H9 (cell line): ENCODE measurements around the gene BDP1. TPM values are rescaled to one million over a fixed set of nuclear protein-coding genes. Genes with fewer than 3 reads are reported as not detected.
A peak's percentile ranks its signal among the peaks of the same experiment; 100 is the strongest.
"Not testable (repeated sequence)": the region's sequence is repeated elsewhere in the genome, so short reads cannot be mapped to it uniquely, and the experiment has no call there.

Experiments
- DNase-seq: peaks from one replicate; pipeline ENCODE4 v3.0.0-alpha.2; 2017
- H2AFZ ChIP-seq: one replicate; pipeline ENCODE4 v1.6.1; 2013; ENCODE audit warnings: mild to moderate bottlenecking, low read length, control low read depth, moderate library complexity
- H2AK5ac ChIP-seq: 2 replicates; pipeline ENCODE4 v1.6.1; 2013; ENCODE audit warnings: low read length, control low read depth, mixed read lengths; ENCODE audit not compliant: insufficient read length
- H2BK120ac ChIP-seq: one replicate; pipeline ENCODE4 v1.6.1; 2013; ENCODE audit warnings: low read depth, mild to moderate bottlenecking, low read length, control low read depth, inconsistent platforms; ENCODE audit not compliant: poor library complexity, severe bottlenecking
- H2BK12ac ChIP-seq: 2 replicates; pipeline ENCODE4 v1.6.1; 2013; ENCODE audit warnings: low read length, control low read depth, mixed read lengths, low read depth; ENCODE audit not compliant: insufficient read length
- H2BK15ac ChIP-seq: 2 replicates; pipeline ENCODE4 v1.6.1; 2013; ENCODE audit warnings: low read depth, low read length, control low read depth
- H2BK20ac ChIP-seq: one replicate; pipeline ENCODE4 v1.6.1; 2013; ENCODE audit warnings: low read depth, mild to moderate bottlenecking, low read length, control low read depth, inconsistent platforms; ENCODE audit not compliant: poor library complexity, severe bottlenecking
- H2BK5ac ChIP-seq: 2 replicates; pipeline ENCODE4 v1.6.1; 2013; ENCODE audit warnings: low read length, control low read depth, mixed read lengths; ENCODE audit not compliant: insufficient read length
- H3K14ac ChIP-seq: 2 replicates; pipeline ENCODE4 v1.6.1; 2013; ENCODE audit warnings: low read length, control low read depth; ENCODE audit not compliant: insufficient read depth
- H3K18ac ChIP-seq: 2 replicates; pipeline ENCODE4 v1.6.1; 2013; ENCODE audit warnings: low read depth, mild to moderate bottlenecking, mixed read lengths, low read length, control low read depth; ENCODE audit not compliant: insufficient read length
- H3K23ac ChIP-seq: 2 replicates; pipeline ENCODE4 v1.6.1; 2013; ENCODE audit warnings: low read length, control low read depth, mixed read lengths, low read depth; ENCODE audit not compliant: insufficient read length
- H3K23me2 ChIP-seq: 2 replicates; pipeline ENCODE4 v1.6.1; 2013; ENCODE audit warnings: low read depth, mild to moderate bottlenecking, mixed read lengths, low read length, control low read depth; ENCODE audit not compliant: insufficient read length, poor library complexity, severe bottlenecking
- H3K27ac ChIP-seq: 2 replicates; pipeline ENCODE4 v1.5.1; 2013; ENCODE audit warnings: low read length, control low read depth, mixed read lengths, low read depth; ENCODE audit not compliant: insufficient read length
- H3K27me3 ChIP-seq: 2 replicates; pipeline ENCODE4 v1.6.1; 2013; ENCODE audit warnings: low read length, control low read depth, inconsistent platforms; ENCODE audit not compliant: insufficient read depth
- H3K4ac ChIP-seq: 2 replicates; pipeline ENCODE4 v1.6.1; 2013; ENCODE audit warnings: low read depth, mild to moderate bottlenecking, control low read depth, inconsistent platforms, low read length, moderate library complexity
- H3K4me1 ChIP-seq: 2 replicates; pipeline ENCODE4 v1.6.1; 2013; ENCODE audit warnings: low read length, control low read depth, inconsistent platforms; ENCODE audit not compliant: insufficient read depth
- H3K4me2 ChIP-seq: 2 replicates; pipeline ENCODE4 v1.6.1; 2013; ENCODE audit warnings: low read length, control low read depth, mixed read lengths; ENCODE audit not compliant: insufficient read length, insufficient read depth
- H3K56ac ChIP-seq: 2 replicates; pipeline ENCODE4 v1.6.1; 2013; ENCODE audit warnings: low read depth, mild to moderate bottlenecking, mixed read lengths, low read length, control low read depth; ENCODE audit not compliant: insufficient read length
- H3K79me1 ChIP-seq: 2 replicates; pipeline ENCODE4 v1.6.1; 2013; ENCODE audit warnings: low read depth, mild to moderate bottlenecking, moderate library complexity, low read length, control low read depth, inconsistent platforms; ENCODE audit not compliant: insufficient read depth, poor library complexity, severe bottlenecking
- H3K79me2 ChIP-seq: 2 replicates; pipeline ENCODE4 v1.6.1; 2013; ENCODE audit warnings: low read length, control low read depth, inconsistent platforms; ENCODE audit not compliant: insufficient read depth
- H3K9ac ChIP-seq: 2 replicates; pipeline ENCODE4 v1.6.1; 2013; ENCODE audit warnings: low read length, control low read depth, mixed read lengths; ENCODE audit not compliant: insufficient read length; ENCODE audit errors: extremely low read depth
- H3K9me3 ChIP-seq: one replicate; pipeline ENCODE4 v1.6.1; 2013; ENCODE audit warnings: low read depth, low read length, inconsistent platforms; ENCODE audit not compliant: control insufficient read depth
- H3T11ph ChIP-seq: one replicate; pipeline ENCODE4 v1.6.1; 2013; ENCODE audit warnings: mild to moderate bottlenecking, low read length, control low read depth, inconsistent platforms
- H4K20me1 ChIP-seq: one replicate; pipeline ENCODE4 v1.6.1; 2013; ENCODE audit not compliant: control insufficient read depth, insufficient read length, insufficient read depth
- H4K5ac ChIP-seq: 2 replicates; pipeline ENCODE4 v1.6.1; 2013; ENCODE audit warnings: low read depth, mild to moderate bottlenecking, mixed read lengths, low read length, control low read depth; ENCODE audit not compliant: insufficient read length
- H4K8ac ChIP-seq: replicated peaks from 2 replicates; pipeline ENCODE4 v1.6.1; 2013; ENCODE audit warnings: low read length, control low read depth, mixed read lengths, low read depth; ENCODE audit not compliant: insufficient read length
- H4K91ac ChIP-seq: 2 replicates; pipeline ENCODE4 v1.6.1; 2013; ENCODE audit warnings: low read depth, mild to moderate bottlenecking, moderate library complexity, mixed read lengths, low read length, control low read depth; ENCODE audit not compliant: insufficient read length
- H3K27ac Mint-ChIP-seq, 3 experiments: 2 replicates in 2 of 3; 3 replicates in 1 of 3; pipeline ENCODE4 v1.8.0; 2020 to 2021; ENCODE audit warnings: mixed read lengths in 3 of 3, mild to moderate bottlenecking in 1 of 3, moderate library complexity in 1 of 3
- H3K27me3 Mint-ChIP-seq: 2 replicates; pipeline ENCODE4 v1.8.0; 2021; ENCODE audit warnings: low read depth, mild to moderate bottlenecking, moderate library complexity, mixed read lengths
- H3K36me3 Mint-ChIP-seq, 3 experiments: 2 replicates in 2 of 3; 3 replicates in 1 of 3; pipeline ENCODE4 v1.8.0; 2020 to 2021; ENCODE audit warnings: low read depth in 3 of 3, mixed read lengths in 3 of 3; ENCODE audit not compliant: insufficient read depth in 1 of 3
- H3K4me1 Mint-ChIP-seq, 2 experiments: 2 replicates each; pipeline ENCODE4 v1.8.0; 2020; ENCODE audit warnings: mixed read lengths in 2 of 2
- H3K4me3 Mint-ChIP-seq, 2 experiments: 2 replicates in 1 of 2; 3 replicates in 1 of 2; pipeline ENCODE4 v1.8.0; 2020 to 2021; ENCODE audit warnings: mild to moderate bottlenecking in 2 of 2, mixed read lengths in 2 of 2, moderate library complexity in 1 of 2
- H3K9me3 Mint-ChIP-seq, 2 experiments: 2 replicates in 1 of 2; 3 replicates in 1 of 2; pipeline ENCODE4 v1.8.0; 2020; ENCODE audit warnings: mild to moderate bottlenecking in 2 of 2, mixed read lengths in 2 of 2, moderate library complexity in 1 of 2
- WGBS: extraction: QIAGEN DNeasy Blood & Tissue Kit; methylation state at CpG from one replicate; pipeline ENCODE4 v1.1.7; 2013; ENCODE audit warnings: missing lambda C conversion rate, low lambda C conversion rate, mixed read lengths; ENCODE audit not compliant: insufficient read length; ENCODE audit errors: extremely low coverage; 5-methylcytosine and 5-hydroxymethylcytosine counted together
- total RNA-seq: library from RNA; stranded (reverse); gene quantifications from 2 replicates; pipeline ENCODE4 v1.2.1, GENCODE V29; 2021
- TF ChIP-seq, protein P1 (sequence below): fragments of 200-600 bp; sonication (generic); conservative IDR thresholded peaks from 3 replicates; pipeline ENCODE4 v1.8.0; 2021; ENCODE audit warnings: antibody characterized with exemption, mild to moderate bottlenecking

BDP1 gene
- total RNA-seq, 1 experiment from 2014 or later: 31.5 TPM

DNA sequence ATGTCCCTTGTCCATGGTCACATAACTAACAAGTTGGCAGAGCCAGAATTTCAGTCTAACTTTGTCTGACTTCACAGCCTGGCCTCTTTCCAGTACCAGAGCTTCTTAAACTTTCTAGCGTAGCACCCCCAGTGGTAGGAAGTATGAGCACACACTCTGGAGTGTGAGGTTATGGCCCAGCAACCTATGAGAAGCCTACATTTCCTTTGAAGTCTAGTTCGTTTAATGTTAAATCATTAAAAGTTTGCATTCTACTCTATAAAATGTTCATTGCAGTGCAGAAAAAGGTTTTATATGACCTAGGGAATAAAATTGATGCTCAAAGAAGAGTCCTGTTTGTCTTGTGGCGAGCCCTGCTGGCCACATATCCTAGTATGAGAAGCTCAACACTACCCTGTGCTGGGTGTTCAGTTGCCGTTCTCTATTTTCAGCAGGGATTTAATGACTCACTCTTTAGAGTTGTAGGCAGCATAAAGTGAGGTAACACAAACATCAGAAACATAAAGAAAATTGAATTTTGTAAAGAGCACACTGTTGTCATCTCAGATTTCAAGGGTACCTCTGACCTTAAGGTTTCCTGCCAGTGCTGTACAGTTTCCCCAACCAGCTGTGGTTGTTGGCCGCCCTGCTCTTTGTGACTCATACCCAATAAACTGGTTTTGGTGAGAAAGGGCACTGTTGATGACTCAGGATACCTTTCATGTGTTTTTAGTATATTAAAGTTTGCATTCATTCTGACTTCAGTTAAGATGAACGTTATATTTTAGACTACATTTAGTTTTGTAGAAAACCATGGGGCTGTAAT lies 146.0 kb downstream of the BDP1 start:
- Histone ChIP-seq H2AFZ (no peak overlapping the region), H2AK5ac (no peak overlapping the region), H3K27me3 (no peaks in the 10 kb centered on the region), H3K56ac (no peak overlapping the region), H3K4me2 (no peak overlapping the region), H4K91ac (no peak overlapping the region), H2BK15ac (no peak overlapping the region), H3K9ac (no peak overlapping the region), H2BK5ac (no peak overlapping the region), H3K9me3 (no peaks in the 10 kb centered on the region), H3K4ac (no peak overlapping the region), H3K18ac (no peak overlapping the region), H3K23me2 (no peaks in the 10 kb centered on the region), H2BK20ac (no peak overlapping the region), H4K5ac (no peak overlapping the region), H3T11ph (no peak overlapping the region), H3K14ac (no peak overlapping the region), H4K8ac (no peak overlapping the region), H3K4me1 (no peaks in the 10 kb centered on the region), H3K79me2 (no peaks in the 10 kb centered on the region), H2BK120ac (no peak overlapping the region), H4K20me1 (no peaks in the 10 kb centered on the region), H2BK12ac (no peak overlapping the region), H3K79me1 (no peaks in the 10 kb centered on the region), H3K27ac (no peak overlapping the region), H3K23ac (no peak overlapping the region)
- peak; percentile 49 for DNase-seq
- Mint-ChIP-seq H3K9me3 (peaks cover 4% of the 10 kb centered on the region in 2 experiments; a peak in 3 of 5 replicates), H3K27ac (no peak overlapping the region), H3K27me3 (no peaks in the 10 kb centered on the region), H3K36me3 (peaks cover 47 to 66% (median 65%) of the 10 kb centered on the region in 3 experiments), H3K4me1 (no peaks in the 10 kb centered on the region), H3K4me3 (no peak overlapping the region)
- no CpG with 5 or more reads among the region's 6 CpGs for WGBS
- TF ChIP-seq, protein P1, sequence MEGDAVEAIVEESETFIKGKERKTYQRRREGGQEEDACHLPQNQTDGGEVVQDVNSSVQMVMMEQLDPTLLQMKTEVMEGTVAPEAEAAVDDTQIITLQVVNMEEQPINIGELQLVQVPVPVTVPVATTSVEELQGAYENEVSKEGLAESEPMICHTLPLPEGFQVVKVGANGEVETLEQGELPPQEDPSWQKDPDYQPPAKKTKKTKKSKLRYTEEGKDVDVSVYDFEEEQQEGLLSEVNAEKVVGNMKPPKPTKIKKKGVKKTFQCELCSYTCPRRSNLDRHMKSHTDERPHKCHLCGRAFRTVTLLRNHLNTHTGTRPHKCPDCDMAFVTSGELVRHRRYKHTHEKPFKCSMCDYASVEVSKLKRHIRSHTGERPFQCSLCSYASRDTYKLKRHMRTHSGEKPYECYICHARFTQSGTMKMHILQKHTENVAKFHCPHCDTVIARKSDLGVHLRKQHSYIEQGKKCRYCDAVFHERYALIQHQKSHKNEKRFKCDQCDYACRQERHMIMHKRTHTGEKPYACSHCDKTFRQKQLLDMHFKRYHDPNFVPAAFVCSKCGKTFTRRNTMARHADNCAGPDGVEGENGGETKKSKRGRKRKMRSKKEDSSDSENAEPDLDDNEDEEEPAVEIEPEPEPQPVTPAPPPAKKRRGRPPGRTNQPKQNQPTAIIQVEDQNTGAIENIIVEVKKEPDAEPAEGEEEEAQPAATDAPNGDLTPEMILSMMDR: peak; percentile 83

DNA sequence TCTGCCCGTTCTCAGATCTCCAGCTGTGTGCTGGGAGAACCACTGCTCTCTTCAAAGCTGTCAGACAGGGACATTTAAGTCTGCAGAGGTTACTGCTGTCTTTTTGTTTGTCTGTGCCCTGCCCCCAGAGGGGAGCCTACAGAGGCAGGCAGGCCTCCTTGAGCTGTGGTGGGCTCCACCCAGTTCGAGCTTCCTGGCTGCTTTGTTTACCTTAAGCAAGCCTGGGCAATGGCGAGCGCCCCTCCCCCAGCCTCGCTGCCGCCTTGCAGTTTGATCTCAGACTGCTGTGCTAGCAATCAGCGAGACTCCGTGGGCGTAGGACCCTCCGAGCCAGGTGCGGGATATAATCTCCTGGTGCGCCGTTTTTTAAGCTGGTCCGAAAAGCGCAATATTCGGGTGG lies 154.5 kb downstream of the BDP1 start:
- H3K14ac ChIP-seq, H2AK5ac ChIP-seq, H3K4me2 ChIP-seq, H2BK120ac ChIP-seq, H2AFZ ChIP-seq, H3K56ac ChIP-seq, H4K8ac ChIP-seq, H3K18ac ChIP-seq, H3K23me2 ChIP-seq, H4K91ac ChIP-seq, H3K9me3 ChIP-seq, H3K9me3 Mint-ChIP-seq, H3K4ac ChIP-seq, H3T11ph ChIP-seq, H3K4me1 ChIP-seq, H2BK12ac ChIP-seq, H3K79me2 ChIP-seq, H2BK5ac ChIP-seq, H3K23ac ChIP-seq, H3K27ac Mint-ChIP-seq, H3K4me3 Mint-ChIP-seq, H3K27me3 ChIP-seq, H3K9ac ChIP-seq, H3K4me1 Mint-ChIP-seq, H2BK20ac ChIP-seq, H2BK15ac ChIP-seq, H3K79me1 ChIP-seq, H3K27me3 Mint-ChIP-seq, H4K20me1 ChIP-seq, H3K27ac ChIP-seq, H4K5ac ChIP-seq: not testable (repeated sequence)
- peak; percentile 58 for DNase-seq
- no CpG with 5 or more reads among the region's 16 CpGs for WGBS
- peaks cover 19 to 43% (median 29%) of the 10 kb centered on the region in 3 experiments; a peak in 6 of 7 replicates for H3K36me3 Mint-ChIP-seq
